ENCODE measurements around the gene SNX10.
A peak's percentile ranks its signal among the peaks of the same experiment; 100 is the strongest.

Gene SNX10

DNA sequence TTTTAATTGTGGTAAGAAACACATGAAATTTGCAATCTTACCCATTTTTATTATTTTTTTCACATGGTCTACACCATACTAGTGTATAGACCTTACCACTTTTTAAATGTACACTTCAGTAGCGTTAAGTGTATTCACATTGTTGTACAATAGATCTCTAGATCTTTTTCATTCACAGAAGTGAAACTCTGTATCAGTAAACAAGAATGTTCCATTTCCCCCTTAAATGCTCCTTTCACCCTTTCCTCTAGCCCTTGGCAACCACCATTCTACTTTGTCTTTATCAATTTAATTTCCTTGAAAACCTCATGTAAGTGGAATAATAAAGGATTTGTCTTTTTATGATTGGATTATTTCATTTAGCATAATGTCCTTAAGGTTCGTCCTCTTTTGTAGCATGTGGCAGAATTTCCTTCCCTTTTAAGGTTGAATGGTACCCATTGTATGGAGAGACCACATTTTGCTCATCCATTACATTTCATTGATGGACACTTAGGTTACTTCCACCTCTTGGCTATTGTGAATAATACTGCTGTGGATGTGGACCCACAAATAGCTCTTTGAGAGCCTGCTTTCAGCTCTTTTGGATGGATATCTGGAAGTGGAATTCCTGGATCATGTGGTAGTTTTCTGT, 45.7 kb downstream of the SNX10 start:
- no peak for DNase-seq

- DNase-seq: no peak
Measured at GRCh38 chr7:26340476-26341018, 48.9 kb downstream of the SNX10 start.

DNA sequence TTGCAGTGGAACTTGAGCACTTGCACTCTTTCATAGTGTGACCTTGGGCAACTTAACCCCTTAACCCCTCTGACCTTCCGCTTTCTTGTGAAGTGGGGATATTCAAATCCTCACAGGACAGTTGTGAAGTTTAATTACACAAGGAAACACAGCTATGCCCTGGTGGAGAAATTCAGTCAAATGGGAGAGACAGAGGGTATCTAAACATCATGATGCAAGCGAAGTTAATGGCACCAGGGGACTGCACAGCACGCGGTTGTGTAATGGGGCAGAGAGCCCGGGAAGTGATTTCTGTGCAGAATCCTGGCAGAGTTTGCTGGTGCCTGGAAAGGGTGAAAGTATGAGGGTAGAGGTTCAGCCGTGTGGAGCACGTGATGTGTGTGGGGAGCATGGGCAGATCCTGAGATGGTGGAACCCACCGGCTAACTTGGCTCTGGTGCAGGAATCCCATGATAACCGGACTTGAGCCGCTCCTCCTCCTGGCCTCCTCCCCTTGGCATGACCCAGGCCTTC, 51.7 kb downstream of the SNX10 start:
- DNase-seq: no peak

- DNase-seq: no peak
Measured at GRCh38 chr7:26343837-26344236, 52.2 kb downstream of the SNX10 start.

DNA sequence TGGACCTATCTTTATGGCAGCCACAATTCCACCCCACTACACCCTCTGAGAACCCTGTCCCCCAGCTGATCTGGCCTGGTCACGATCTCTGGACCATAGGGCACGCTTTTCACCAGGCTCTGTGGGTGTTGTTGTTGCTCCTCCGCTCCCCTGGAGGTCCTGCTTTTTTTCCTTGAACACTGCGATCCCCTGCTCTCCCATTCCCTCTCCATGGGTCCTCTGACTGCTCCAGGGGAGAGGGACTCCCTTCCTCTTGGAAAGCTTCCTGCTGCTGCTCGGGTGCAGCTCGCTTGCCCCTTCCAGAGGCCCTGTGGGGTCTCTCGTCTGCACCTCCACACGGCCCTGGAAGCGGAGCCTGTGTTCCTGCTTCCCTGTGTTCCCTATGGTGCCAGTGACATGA, 53.5 kb downstream of the SNX10 start:
- no peak for DNase-seq

DNA sequence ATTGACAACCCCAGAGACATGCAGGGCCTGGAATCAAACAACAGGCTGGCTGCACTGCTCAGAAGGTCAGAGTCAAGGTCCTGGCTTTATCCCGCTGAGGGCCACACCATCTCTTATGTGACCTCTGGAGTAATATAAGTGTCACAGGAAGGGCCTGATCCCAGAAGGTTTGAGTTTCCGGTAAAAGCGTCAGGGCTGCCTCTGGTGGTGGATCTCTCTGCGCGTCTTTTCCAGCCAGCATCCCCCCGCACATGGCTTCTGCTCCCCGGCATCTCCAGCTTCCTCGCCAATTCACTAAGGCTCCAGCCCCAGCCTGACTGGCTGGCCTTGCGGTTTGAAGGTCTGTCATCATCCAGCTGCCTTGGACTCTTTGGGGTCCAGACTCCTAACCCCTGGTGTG, 54.2 kb downstream of the SNX10 start:
- DNase-seq: no peak

- no peak for DNase-seq
Measured at GRCh38 chr7:26346611-26347203, 55.0 kb downstream of the SNX10 start.

DNA sequence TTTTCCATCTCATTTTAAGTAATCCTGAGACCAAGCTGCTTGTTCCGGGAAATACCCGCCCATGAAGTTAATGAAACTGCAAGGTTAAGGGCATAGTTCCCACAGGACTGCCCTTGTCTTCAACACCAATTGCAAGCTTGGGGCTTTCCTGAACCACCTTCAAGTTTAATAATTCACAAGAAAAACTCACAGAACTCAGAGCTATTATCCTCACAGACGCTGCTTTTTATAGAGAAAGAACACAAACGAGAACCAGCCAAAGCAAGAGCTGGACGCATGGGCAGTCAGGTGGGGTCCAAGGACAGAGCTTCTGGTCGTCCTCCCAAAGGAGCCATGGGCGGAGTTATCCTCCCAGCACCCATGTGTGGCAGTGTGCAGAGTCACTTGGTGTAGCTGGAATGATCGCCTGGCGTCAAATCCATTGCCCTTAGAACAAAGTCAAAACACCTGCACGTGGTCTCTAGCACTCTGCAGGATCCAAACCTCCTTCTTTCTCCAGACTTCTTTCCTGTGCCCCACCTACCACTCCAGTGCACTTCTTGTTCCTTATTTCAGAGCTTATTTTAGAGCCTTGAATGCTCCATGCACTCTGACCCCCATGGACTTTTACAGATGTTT, 56.7 kb downstream of the SNX10 start:
- no peak for DNase-seq

DNA sequence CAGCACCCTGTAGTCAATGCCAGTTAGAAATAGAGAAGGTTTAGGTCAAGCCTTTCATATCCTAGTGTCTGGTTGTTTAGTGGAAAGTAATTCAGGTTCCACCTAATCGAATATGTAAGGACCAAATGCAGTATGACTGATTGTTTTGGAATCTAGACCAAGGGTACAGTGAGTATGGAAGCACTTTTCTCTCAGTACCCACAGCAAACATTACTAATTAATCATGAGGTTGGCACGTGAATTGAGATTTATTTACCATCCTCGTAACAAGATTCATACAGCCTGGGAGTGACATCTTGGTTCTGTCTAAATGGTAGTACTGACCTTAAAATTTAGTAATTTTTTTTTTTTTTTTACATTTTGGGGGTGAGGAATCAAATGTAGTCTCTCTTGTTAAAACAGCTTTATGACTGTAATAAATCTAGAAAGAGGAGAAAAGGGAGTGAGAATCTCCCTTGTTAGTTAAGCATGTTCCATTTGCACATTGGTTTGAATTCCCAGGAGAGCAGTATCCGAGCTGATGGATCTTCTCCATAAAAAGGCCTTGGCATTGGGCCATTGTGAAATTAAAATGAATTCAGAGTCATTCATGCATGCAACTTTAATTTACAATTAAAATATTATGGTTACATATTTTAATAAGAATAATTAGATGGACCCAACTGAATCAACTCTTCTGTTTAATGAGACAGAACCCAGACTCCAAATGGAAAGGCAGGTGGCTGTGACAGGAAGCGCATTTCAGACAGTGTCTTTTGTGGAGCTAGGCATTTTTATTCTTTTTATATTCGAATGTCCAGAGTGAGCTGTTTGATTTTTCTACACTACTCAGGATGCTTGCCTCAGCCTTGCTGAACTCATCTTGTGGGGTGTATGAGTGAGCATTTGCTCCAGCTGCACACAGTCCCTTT, 57.6 kb downstream of the SNX10 start:
- no peak for DNase-seq

- no peak for DNase-seq
Measured at GRCh38 chr7:26351171-26351570, 59.5 kb downstream of the SNX10 start.

DNA sequence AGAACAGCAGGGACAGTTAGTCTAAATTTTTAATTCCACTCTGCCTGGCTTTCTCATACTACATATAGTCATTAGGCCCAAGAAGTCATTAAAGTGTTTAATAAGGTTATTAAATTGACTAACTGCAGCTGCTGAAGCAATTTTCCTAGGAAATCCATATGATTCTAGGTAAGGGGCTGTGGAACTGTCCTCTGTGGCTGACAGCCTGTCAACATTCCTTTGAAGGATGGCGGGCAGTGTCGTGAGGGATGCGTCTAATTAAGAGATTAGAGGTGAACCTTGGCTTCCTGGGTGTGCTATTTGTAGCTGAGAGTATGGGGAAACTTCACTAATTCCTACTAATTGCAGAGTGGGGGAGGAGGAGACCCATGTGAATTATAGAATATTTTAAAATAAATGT, 64.6 kb downstream of the SNX10 start:
- DNase-seq: no peak

- no peak for DNase-seq
Measured at GRCh38 chr7:26356929-26357798, 65.5 kb downstream of the SNX10 start.

GRCh38 chr7:26357799-26358151, 66.1 kb downstream of the SNX10 start:
- no peak for DNase-seq

DNA sequence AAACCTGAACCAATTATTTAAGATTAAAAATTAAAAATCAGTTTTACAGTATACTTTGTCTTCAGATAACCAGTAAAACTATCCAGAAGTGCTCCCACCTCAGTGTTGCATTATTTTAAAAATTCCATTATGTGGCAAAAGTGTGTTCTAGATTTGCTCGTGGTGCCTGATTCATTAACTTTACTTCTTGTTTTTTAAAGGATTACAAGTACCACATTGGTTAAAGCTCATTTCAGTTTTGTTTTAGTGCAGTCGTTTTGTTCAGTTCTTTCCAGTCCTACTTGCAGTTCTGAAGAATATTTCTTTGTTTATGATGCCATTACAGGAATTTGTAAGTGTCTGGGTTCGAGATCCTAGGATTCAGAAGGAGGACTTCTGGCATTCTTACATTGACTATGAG, 69.0 kb downstream of the SNX10 start:
- peak in 1 of 2 donors; percentile 8 for DNase-seq

DNA sequence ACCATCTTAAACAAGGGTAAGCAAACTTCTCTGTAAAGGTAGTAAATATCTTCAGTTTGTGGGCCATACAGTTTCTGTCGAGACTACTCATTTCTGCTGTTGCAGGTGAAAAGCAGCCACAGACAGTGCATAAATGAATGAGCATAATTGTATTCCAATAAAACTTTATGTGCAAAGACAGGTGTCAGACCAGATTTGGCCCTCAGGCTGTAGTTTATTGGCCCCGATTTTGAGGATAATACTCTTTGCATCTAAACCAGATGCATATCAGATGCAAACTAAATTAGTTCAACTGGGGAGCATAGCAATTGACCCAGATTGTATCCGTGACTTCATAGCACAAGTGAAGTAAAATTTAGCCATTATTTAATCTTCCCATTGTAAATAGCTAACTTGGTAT, 70.0 kb downstream of the SNX10 start:
- DNase-seq: no peak

- no peak for DNase-seq
Measured at GRCh38 chr7:26363465-26363864, 71.8 kb downstream of the SNX10 start.

DNA sequence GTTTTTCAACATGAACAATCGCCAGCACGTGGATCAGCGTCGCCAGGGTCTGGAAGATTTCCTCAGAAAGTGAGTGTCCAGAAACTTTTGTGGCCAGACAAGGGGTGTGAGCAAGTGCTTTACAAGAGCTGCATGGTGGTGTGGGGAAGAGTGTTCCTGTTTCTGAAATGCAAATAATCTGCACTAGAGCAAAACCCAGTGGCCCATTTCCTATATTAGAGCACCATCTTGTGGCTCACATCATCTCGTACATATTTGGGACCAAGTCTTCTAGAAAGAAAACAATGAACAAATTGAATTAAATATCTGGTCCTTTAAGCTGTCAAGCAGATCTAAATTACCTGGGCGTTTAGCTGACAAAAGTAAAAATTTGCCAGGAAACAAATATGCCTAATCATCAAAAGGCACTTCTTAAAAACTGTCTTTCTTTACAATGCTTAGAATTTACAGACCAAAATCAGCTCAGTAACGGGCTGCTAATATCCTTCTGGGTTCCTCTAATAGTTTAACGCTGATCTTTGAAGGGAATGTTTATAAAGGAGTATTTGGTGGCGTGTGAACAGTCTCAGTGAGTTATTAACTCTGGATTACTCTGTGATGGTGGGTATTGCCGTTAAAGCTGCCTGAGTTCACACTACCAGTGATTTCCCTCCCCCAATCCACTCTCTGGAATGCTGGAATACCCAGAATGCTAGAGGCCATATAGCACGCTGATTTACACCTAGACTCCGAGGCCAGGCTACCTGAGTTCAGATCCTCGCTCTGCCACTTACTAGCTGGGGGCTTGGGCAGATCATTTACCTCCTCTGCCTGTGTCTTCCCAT, 73.6 kb downstream of the SNX10 start:
- peak; percentile 71 to 78 for DNase-seq

DNA sequence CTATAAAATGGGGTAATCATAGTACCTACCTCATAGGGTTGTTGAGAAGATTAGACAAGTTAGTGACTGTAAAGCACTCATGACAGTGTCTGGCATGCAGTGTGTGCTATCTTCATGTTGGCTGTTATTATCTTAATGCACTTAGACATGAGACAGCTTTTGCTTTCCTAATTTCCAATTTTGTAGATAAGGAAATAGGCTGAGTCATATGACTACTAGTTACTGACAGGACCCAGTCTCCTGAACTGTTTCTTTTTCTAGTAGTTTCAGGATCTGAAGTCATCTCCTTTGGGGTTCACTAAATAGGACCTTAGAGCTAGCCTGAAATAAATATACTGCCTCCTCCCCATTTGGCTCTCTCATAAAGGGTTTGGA, 74.2 kb downstream of the SNX10 start:
- DNase-seq: no peak

DNA sequence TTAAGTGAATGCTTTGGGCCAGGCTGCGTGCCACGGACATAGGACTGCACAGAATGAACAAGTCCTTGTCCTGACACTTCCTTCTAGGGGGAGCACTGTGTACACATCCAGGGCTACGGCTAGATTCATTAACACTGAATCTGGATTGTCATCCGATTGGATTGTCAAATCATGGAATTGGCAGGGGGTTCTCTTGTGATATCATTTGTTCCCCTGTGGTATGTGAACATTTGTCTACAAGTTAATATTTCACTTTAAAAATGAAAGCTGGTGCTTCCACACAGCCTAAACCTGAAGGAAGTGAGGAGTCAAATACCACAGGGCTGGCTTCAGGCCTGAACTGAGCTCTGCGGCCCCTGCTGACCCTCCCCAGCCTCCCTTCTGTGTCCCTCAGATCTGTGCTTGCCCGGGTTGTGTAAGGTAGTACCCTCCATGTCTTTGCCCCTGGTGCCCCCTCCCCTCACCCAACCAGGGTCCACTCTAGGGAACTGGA, 75.6 kb downstream of the SNX10 start:
- DNase-seq: no peak

DNA sequence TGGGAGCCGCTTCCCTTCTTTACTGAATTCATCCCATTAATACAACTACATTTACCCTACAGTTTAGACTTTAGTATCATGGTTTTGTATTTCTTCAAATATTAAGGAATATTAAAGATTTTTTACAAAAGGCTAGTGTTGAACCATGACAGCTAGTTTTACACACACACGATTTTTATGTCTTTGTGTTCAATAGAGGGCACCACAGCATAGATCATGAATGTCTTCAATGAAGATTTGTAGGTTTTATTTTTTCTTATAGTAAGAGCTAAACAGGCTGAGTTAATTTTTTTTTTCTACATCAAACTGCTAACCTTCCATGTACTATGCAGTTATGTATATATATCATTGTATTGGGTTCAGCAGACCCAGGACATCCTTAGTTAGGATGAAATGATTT, 76.9 kb downstream of the SNX10 start:
- DNase-seq: no peak

DNA sequence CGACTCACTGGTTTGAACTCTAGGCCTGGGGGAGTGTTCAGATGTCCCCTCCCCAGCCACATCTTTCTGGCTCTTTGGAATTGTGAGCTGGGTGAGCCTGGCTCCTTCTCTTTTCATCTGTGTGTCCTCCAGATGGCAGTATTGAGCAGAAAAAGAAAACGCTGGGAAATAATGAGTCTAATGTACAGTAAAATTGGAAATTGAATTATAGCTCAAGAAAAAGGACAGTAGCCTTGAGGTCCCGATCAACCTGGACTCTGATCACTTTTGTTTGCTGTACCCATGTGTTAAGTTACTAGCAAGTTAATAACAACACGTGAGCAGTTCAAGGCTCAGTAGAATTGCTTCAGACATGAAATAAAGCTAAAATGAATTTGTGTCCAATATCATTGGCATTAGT, 77.9 kb downstream of the SNX10 start:
- DNase-seq: peak; percentile 14 to 67

All from CD4-positive, alpha-beta T cell treated with Interferon alpha-2 for 1 hour (primary cell).